A549 (cell line): ENCODE results near the gene MYCN. TPM values are rescaled to one million over a fixed set of nuclear protein-coding genes. Genes with fewer than 3 reads are reported as not detected.

Source experiments
- ATAC-seq, 2 experiments: fragments of 200-7000 bp in 1 of 2; fragments of >200 bp in 1 of 2; cut with Nextera tagmentation in 1 of 2; cut with Tn5 transposase in 1 of 2; 3 replicates each; pipeline versions ENCODE4 v1.8.0 to v1.9.1; 2018 to 2020; ENCODE audit warnings: mild to moderate bottlenecking in 1 of 2, moderate library complexity in 1 of 2
- CTCF ChIA-PET: fragments of 300-600 bp; sonication (Branson Sonifier 250); formaldehyde crosslinking; extraction: SDS; loops from one replicate; lab custom pipeline; 2021; ENCODE audit warnings: antibody characterized with exemption, inconsistent platforms; lab: Yijun Ruan, JAX
- POLR2A ChIA-PET: fragments of 350-600 bp; formaldehyde crosslinking; extraction: SDS; loops from one replicate; lab custom pipeline; 2021; ENCODE audit warnings: antibody characterized with exemption, inconsistent platforms; lab: Yijun Ruan, JAX
- DNase-seq, 2 experiments: peaks; one replicate each; pipeline versions ENCODE4 v3.0.0 to v3.0.0-alpha.2; 2011 to 2016; ENCODE audit warnings: low read depth in 1 of 2, low spot score in 1 of 2
- FAIRE-seq: peaks from 2 replicates; lab custom pipeline; 2011; peaks lifted over from hg19 to GRCh38; lab: Jason Lieb, UNC
- H3K27ac ChIP-seq, 2 experiments: fragments of >200 bp; sonication (Bioruptor Twin); formaldehyde crosslinking; 3 replicates each; pipeline ENCODE4 v1.5.1; 2016 to 2017
- H3K4me1 ChIP-seq: fragments of >200 bp; sonication (Bioruptor Twin); formaldehyde crosslinking; 3 replicates; pipeline ENCODE4 v1.6.1; 2016
- H3K4me2 ChIP-seq: fragments of >200 bp; sonication (Bioruptor Twin); formaldehyde crosslinking; 3 replicates; pipeline ENCODE4 v1.6.1; 2016
- H3K4me3 ChIP-seq: fragments of >200 bp; sonication (Bioruptor Twin); formaldehyde crosslinking; 3 replicates; pipeline ENCODE4 v1.5.1; 2016
- H3K9me3 ChIP-seq: fragments of >200 bp; sonication (Bioruptor Twin); formaldehyde crosslinking; 3 replicates; pipeline ENCODE4 v1.6.1; 2016
- CBX2 ChIP-seq: fragments of 200-600 bp; sonication (generic); IDR thresholded peaks from 2 replicates; pipeline ENCODE4 v1.6.1; 2016; ENCODE audit warnings: low read depth, mild to moderate bottlenecking, borderline replicate concordance
- CHD2 ChIP-seq: fragments of 150-350 bp; IDR thresholded peaks from 2 replicates; pipeline ENCODE4 v1.6.1; 2014; ENCODE audit warnings: low read length; ENCODE audit not compliant: partially characterized antibody
- EP300 ChIP-seq, 2 experiments: fragments of >200 bp; sonication (Bioruptor Twin); formaldehyde crosslinking; IDR thresholded peaks; 2 replicates in 1 of 2; 3 replicates in 1 of 2; pipeline ENCODE4 v1.6.1; 2016 to 2017
- FOSB ChIP-seq: fragments of 250-450 bp; sonication (Bioruptor Pico); IDR thresholded peaks from 2 replicates; pipeline ENCODE4 v1.5.0; 2020; ENCODE audit warnings: mild to moderate bottlenecking, moderate library complexity
- HOXA7 ChIP-seq: fragments of 250-450 bp; sonication (Bioruptor Pico); IDR thresholded peaks from 2 replicates; pipeline ENCODE4 v1.5.0; 2020; ENCODE audit warnings: mild to moderate bottlenecking, moderate library complexity
- HOXB13 ChIP-seq: fragments of 250-450 bp; sonication (Bioruptor Pico); IDR thresholded peaks from 2 replicates; pipeline ENCODE4 v1.5.0; 2020; ENCODE audit warnings: low read depth, mild to moderate bottlenecking, moderate library complexity
- JUN ChIP-seq, 2 experiments: fragments of >200 bp; sonication (Bioruptor Twin); formaldehyde crosslinking; IDR thresholded peaks; 2 replicates in 1 of 2; 3 replicates in 1 of 2; pipeline ENCODE4 v1.6.1; 2016 to 2017
- MAZ ChIP-seq: fragments of 150-350 bp; IDR thresholded peaks from 2 replicates; pipeline ENCODE4 v1.6.1; 2014; ENCODE audit warnings: antibody characterized with exemption, low read depth, low read length, borderline replicate concordance
- NPAS2 ChIP-seq: fragments of 250-450 bp; sonication (Bioruptor Pico); IDR thresholded peaks from 2 replicates; pipeline ENCODE4 v1.8.0; 2022; ENCODE audit warnings: mild to moderate bottlenecking, moderate library complexity, borderline replicate concordance
- NR3C1 ChIP-seq: fragments of >200 bp; sonication (Bioruptor Twin); formaldehyde crosslinking; IDR thresholded peaks from 3 replicates; pipeline ENCODE4 v1.6.1; 2017
- POLR2AphosphoS2 ChIP-seq: conservative IDR thresholded peaks from 2 replicates; pipeline ENCODE4 v1.6.1; 2012; ENCODE audit warnings: low read length, improper control_type of control experiment, inconsistent platforms
- RARB ChIP-seq: fragments of 250-450 bp; sonication (Bioruptor Pico); IDR thresholded peaks from 2 replicates; pipeline ENCODE4 v1.8.0; 2021; ENCODE audit warnings: mild to moderate bottlenecking, moderate library complexity
- RCOR1 ChIP-seq: fragments of 150-350 bp; IDR thresholded peaks from 2 replicates; pipeline ENCODE4 v1.6.1; 2014; ENCODE audit warnings: antibody characterized with exemption, low read length, low read depth
- RFX5 ChIP-seq: fragments of 450-650 bp; IDR thresholded peaks from 2 replicates; pipeline ENCODE4 v1.7.1; 2014; ENCODE audit warnings: antibody characterized with exemption, mild to moderate bottlenecking, moderate library complexity
- RNF2 ChIP-seq: fragments of 200-600 bp; sonication (generic); IDR thresholded peaks from 2 replicates; pipeline ENCODE4 v1.6.1; 2016; ENCODE audit warnings: low read depth, mild to moderate bottlenecking, antibody characterized with exemption, moderate library complexity, borderline replicate concordance
- ZFP36 ChIP-seq: fragments of 450-650 bp; IDR thresholded peaks from 2 replicates; pipeline ENCODE4 v1.6.1; 2014; ENCODE audit warnings: borderline replicate concordance; ENCODE audit not compliant: partially characterized antibody
- ZSCAN20 ChIP-seq: fragments of 250-450 bp; sonication (Bioruptor Pico); IDR thresholded peaks from 2 replicates; pipeline ENCODE4 v1.8.0; 2022; ENCODE audit warnings: mild to moderate bottlenecking, moderate library complexity
- WGBS: methylation state at CpG from one replicate; pipeline ENCODE4 v1.1.6; 2017; ENCODE audit errors: missing lambda C conversion rate; 5-methylcytosine and 5-hydroxymethylcytosine counted together
- polyA plus RNA-seq, 4 experiments: library from polyadenylated mRNA; depleted of rRNA in 3 of 4; stranded (reverse); fragments of >200 nt; fragmentation: RNase III in 1 of 4; extraction: RNeasy Plus Mini Kit Qiagen cat#74134 plus additional on column Dnase treatment in 1 of 4; gene quantifications; 2 replicates in 3 of 4; 3 replicates in 1 of 4; pipeline ENCODE4 v1.2.3, GENCODE V29; 2011 to 2017
- TF ChIP-seq, protein P1 (sequence below): fragments of >200 bp; sonication (Bioruptor Twin); formaldehyde crosslinking; IDR thresholded peaks from 2 replicates; pipeline ENCODE4 v1.6.1; 2016
- TF ChIP-seq, protein P2 (sequence below): IDR thresholded peaks from 2 replicates; pipeline ENCODE4 v1.6.1; 2012; ENCODE audit warnings: low read depth, borderline replicate concordance
- TF ChIP-seq, protein P3 (sequence below): fragments of 200-600 bp; sonication (generic); IDR thresholded peaks from 2 replicates; pipeline ENCODE4 v1.6.1; 2016; ENCODE audit warnings: antibody characterized with exemption, mild to moderate bottlenecking, moderate library complexity
- TF ChIP-seq, protein P4 (sequence below): fragments of 150-350 bp; IDR thresholded peaks from 2 replicates; pipeline ENCODE4 v1.6.1; 2014; ENCODE audit warnings: low read depth, mild to moderate bottlenecking, low read length

The MYCN gene
- polyA plus RNA-seq, 2 of the 4 experiments (the other 2 are of a cell fraction), result not detected

DNA sequence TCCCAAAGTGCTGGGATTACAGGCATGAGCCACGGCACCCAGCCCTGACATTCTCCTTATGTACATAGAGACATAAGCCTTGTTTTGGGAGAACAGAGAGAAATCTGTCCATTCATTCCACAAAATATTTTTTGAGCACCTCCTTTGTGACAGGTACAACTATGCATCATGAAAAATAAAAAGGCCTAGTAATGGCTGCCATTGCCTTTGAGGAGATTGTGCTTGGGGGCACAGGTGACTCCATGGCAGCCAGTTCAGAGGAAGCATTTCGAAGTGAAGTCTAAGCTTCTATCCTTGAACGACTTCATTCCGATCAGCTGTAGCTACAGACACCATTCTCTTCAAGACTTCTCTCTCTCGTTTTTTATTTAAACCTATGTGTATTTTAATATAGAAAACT lies 10.5 kb upstream of the MYCN start:
- DNase-seq (no peak), FAIRE-seq (no peak), ATAC-seq (no peak)
- Histone ChIP-seq H3K27ac (no peak overlapping the region), H3K4me2 (no peak overlapping the region), H3K4me1 (no peaks in the 10 kb centered on the region), H3K4me3 (no peak overlapping the region), H3K9me3 (no peaks in the 10 kb centered on the region)
- WGBS, result 45% methylated on average over 5 of the region's 5 CpGs
- TF ChIP-seq CBX2 (no peak), RFX5 (no peak), EP300 (IDR thresholded peaks at IDR 0.05) (no peak), CHD2 (no peak), HOXA7 (no peak), POLR2AphosphoS2 (no peak), RNF2 (no peak), RARB (CRISPR knock-in tag) (no peak), FOSB (CRISPR knock-in tag) (no peak), ZFP36 (no peak), JUN (IDR thresholded peaks at IDR 0.05) (no peak), NR3C1 (no peak), NPAS2 (CRISPR knock-in tag) (no peak), ZSCAN20 (no peak), HOXB13 (CRISPR knock-in tag) (no peak)
- TF ChIP-seq, protein P1, sequence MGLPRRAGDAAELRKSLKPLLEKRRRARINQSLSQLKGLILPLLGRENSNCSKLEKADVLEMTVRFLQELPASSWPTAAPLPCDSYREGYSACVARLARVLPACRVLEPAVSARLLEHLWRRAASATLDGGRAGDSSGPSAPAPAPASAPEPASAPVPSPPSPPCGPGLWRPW, result no peak
- TF ChIP-seq, protein P2, sequence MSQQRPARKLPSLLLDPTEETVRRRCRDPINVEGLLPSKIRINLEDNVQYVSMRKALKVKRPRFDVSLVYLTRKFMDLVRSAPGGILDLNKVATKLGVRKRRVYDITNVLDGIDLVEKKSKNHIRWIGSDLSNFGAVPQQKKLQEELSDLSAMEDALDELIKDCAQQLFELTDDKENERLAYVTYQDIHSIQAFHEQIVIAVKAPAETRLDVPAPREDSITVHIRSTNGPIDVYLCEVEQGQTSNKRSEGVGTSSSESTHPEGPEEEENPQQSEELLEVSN, result no peak
- TF ChIP-seq, protein P3, sequence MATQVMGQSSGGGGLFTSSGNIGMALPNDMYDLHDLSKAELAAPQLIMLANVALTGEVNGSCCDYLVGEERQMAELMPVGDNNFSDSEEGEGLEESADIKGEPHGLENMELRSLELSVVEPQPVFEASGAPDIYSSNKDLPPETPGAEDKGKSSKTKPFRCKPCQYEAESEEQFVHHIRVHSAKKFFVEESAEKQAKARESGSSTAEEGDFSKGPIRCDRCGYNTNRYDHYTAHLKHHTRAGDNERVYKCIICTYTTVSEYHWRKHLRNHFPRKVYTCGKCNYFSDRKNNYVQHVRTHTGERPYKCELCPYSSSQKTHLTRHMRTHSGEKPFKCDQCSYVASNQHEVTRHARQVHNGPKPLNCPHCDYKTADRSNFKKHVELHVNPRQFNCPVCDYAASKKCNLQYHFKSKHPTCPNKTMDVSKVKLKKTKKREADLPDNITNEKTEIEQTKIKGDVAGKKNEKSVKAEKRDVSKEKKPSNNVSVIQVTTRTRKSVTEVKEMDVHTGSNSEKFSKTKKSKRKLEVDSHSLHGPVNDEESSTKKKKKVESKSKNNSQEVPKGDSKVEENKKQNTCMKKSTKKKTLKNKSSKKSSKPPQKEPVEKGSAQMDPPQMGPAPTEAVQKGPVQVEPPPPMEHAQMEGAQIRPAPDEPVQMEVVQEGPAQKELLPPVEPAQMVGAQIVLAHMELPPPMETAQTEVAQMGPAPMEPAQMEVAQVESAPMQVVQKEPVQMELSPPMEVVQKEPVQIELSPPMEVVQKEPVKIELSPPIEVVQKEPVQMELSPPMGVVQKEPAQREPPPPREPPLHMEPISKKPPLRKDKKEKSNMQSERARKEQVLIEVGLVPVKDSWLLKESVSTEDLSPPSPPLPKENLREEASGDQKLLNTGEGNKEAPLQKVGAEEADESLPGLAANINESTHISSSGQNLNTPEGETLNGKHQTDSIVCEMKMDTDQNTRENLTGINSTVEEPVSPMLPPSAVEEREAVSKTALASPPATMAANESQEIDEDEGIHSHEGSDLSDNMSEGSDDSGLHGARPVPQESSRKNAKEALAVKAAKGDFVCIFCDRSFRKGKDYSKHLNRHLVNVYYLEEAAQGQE, result no peak
- ChIA-PET POLR2A (interaction anchor here (0.7 kb wide), 1 partner anchor 9 kb away, joined by 7 read pairs; no protein-coding TSS in a partner anchor), CTCF (interaction anchor here (1.4 kb wide), 1 partner anchor 10 kb away, joined by 5 read pairs; no protein-coding TSS in a partner anchor)

DNA sequence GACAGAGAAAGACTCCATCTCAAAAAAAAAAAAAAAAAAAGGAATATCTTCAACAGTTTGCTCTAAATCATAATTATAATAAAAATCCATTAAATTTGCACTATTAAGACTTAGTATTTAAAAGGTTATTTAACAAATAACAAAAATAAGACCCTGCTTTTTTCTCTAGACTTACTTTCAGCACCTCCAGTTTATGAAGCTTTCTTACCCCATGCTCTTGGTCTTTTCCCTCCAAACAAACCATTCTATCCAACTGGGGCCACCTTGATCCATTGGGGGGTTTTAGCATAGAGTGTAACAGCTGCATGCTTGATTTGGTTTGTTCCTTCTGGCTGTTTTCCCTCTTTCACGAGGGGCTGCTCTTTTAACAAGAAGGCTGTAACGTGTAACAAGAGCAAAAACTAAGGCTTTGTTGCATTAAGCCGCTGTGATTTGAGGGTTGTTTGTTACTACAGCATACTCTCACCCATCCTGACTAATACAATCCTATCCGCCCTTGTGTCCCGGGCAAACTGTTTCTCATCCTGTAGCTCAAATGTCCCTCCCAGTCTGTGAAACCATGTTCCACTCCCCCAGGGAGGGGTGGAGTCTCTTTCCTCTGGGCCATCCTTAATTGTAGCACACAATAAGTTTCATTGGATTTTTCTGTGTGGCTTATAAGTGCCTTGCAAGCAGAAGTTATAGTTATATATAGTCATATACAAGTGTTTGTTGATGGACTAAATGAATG lies 9.6 kb upstream of the MYCN start:
- FAIRE-seq (no peak), ATAC-seq (no peak), DNase-seq (no peak)
- no peak overlapping the region for H3K4me2 ChIP-seq
- no peaks in the 10 kb centered on the region for H3K4me1 ChIP-seq
- ChIA-PET CTCF (interaction anchor here (0.6 to 2.0 kb wide), 3 partner anchors 9 to 66 kb away, joined by 3 to 14 read pairs (median 3); no protein-coding TSS in a partner anchor), POLR2A (no interaction called here)
- TF ChIP-seq, protein P4, sequence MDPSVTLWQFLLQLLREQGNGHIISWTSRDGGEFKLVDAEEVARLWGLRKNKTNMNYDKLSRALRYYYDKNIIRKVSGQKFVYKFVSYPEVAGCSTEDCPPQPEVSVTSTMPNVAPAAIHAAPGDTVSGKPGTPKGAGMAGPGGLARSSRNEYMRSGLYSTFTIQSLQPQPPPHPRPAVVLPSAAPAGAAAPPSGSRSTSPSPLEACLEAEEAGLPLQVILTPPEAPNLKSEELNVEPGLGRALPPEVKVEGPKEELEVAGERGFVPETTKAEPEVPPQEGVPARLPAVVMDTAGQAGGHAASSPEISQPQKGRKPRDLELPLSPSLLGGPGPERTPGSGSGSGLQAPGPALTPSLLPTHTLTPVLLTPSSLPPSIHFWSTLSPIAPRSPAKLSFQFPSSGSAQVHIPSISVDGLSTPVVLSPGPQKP, result no peak
- TF ChIP-seq RCOR1 (no peak), MAZ (no peak)
- TF ChIP-seq, protein P2, result no peak
- no peaks in the 10 kb centered on the region for H3K9me3 ChIP-seq
- WGBS, result 36% methylated on average over 5 of the region's 5 CpGs
- no peak overlapping the region for H3K27ac ChIP-seq
- no peak overlapping the region for H3K4me3 ChIP-seq
